ENCODE results near the gene EML5.
"Not testable (repeated sequence)": the region's sequence is repeated elsewhere in the genome, so short reads cannot be mapped to it uniquely, and the experiment has no call there.

The EML5 gene

DNA sequence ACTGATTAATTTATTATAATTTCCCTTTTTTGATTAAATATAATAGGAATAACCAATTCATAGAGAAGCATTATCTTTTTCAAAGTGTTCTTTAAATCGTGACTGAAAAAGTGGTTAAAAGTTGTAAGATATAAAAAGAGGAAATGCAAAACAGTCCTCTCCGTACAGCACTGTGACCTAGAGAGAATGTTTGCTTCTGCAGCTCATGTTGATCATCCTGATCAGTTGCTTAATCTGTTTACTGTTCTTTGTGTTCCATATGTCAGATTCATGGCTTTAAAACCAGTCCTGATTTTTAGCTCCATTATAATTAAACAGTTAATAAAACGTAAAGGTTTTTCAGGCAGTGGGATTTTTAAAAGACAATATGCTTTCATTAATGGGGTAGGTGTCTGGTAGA is 36.4 kb upstream of the EML5 start:
- Histone ChIP-seq H3K9me3 (ENCODE audit: control insufficient read depth in 2 of 2, low read length in 2 of 2) (no peaks in the 10 kb centered on the region), H3K4me3 (ENCODE audit: low read length in 2 of 2) (no peak overlapping the region), H3K36me3 (ENCODE audit: control insufficient read depth in 2 of 2, insufficient read depth in 2 of 2, low read length in 2 of 2) (no peaks in the 10 kb centered on the region), H3K9ac (ENCODE audit: low read depth in 1 of 2, low read length in 2 of 2) (no peak overlapping the region), H3K27ac (ENCODE audit: low read depth in 2 of 2, low read length in 2 of 2) (no peak overlapping the region), H3K27me3 (ENCODE audit: control insufficient read depth in 2 of 2, insufficient read depth in 2 of 2, low read length in 2 of 2) (no peaks in the 10 kb centered on the region), H3K4me1 (ENCODE audit: control insufficient read depth in 2 of 2, insufficient read depth in 2 of 2, low read length in 2 of 2) (peaks cover 3 to 6% of the 10 kb centered on the region in 2 donors)

DNA sequence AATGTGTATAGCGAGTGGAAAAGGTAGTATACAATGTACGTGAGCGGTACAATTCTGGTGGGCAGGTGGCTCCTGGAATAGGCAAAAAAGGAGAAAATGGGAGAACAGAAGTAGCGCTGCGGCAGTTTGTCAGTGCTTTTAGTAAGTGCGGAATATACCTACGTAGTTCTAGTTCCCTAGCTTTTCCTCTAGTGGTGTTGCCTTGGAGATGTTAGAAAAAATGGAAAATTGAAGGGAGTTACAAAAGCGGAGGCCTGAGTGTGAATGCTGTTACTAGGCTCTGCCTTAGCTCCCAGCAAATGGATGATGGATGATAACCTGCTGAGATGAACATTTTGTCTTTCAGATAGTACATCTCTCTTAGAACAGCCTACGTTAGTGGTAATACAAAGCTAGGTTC is 32.8 kb upstream of the EML5 start:
- Histone ChIP-seq H3K27me3 (ENCODE audit: control insufficient read depth in 2 of 2, insufficient read depth in 2 of 2, low read length in 2 of 2) (no peaks in the 10 kb centered on the region), H3K4me1 (ENCODE audit: control insufficient read depth in 2 of 2, insufficient read depth in 2 of 2, low read length in 2 of 2) (peaks cover 5 to 8% of the 10 kb centered on the region in 2 donors), H3K27ac (ENCODE audit: low read depth in 2 of 2, low read length in 2 of 2) (no peak overlapping the region), H3K9ac (ENCODE audit: low read depth in 1 of 2, low read length in 2 of 2) (peak overlapping the region in 1 of 2 donors; percentile 72), H3K9me3 (ENCODE audit: control insufficient read depth in 2 of 2, low read length in 2 of 2) (no peaks in the 10 kb centered on the region), H3K4me3 (ENCODE audit: low read length in 2 of 2) (peak overlapping the region; percentile 87 to 92), H3K36me3 (ENCODE audit: control insufficient read depth in 2 of 2, insufficient read depth in 2 of 2, low read length in 2 of 2) (no peaks in the 10 kb centered on the region)

DNA sequence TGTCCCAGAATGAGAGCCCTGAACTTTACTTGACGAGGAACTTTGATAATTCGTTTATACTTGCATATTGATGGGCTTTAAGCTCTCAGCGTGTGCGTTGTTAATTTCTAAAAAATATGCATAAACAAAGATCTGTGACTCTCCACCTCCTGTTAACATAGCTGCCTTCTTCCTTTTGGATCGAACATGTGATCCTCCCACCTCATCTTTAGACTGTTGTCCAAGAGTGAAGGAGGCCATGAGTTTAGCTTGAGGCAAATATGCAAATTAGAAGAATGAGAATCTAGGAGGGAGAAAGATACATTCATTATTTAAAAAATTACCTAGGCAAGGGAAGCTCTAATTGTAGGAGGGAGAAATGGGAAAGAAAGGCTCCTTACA is 32.3 kb upstream of the EML5 start:
- Histone ChIP-seq H3K36me3 (ENCODE audit: control insufficient read depth in 2 of 2, insufficient read depth in 2 of 2, low read length in 2 of 2) (no peaks in the 10 kb centered on the region), H3K4me3 (ENCODE audit: low read length in 2 of 2) (peak overlapping the region; percentile 87 to 92), H3K27ac (ENCODE audit: low read depth in 2 of 2, low read length in 2 of 2) (peak overlapping the region in 1 of 2 donors; percentile 85), H3K9ac (ENCODE audit: low read depth in 1 of 2, low read length in 2 of 2) (peak overlapping the region; percentile 72 to 81), H3K9me3 (ENCODE audit: control insufficient read depth in 2 of 2, low read length in 2 of 2) (no peaks in the 10 kb centered on the region), H3K4me1 (ENCODE audit: control insufficient read depth in 2 of 2, insufficient read depth in 2 of 2, low read length in 2 of 2) (peaks cover 5 to 8% of the 10 kb centered on the region in 2 donors), H3K27me3 (ENCODE audit: control insufficient read depth in 2 of 2, insufficient read depth in 2 of 2, low read length in 2 of 2) (no peaks in the 10 kb centered on the region)

DNA sequence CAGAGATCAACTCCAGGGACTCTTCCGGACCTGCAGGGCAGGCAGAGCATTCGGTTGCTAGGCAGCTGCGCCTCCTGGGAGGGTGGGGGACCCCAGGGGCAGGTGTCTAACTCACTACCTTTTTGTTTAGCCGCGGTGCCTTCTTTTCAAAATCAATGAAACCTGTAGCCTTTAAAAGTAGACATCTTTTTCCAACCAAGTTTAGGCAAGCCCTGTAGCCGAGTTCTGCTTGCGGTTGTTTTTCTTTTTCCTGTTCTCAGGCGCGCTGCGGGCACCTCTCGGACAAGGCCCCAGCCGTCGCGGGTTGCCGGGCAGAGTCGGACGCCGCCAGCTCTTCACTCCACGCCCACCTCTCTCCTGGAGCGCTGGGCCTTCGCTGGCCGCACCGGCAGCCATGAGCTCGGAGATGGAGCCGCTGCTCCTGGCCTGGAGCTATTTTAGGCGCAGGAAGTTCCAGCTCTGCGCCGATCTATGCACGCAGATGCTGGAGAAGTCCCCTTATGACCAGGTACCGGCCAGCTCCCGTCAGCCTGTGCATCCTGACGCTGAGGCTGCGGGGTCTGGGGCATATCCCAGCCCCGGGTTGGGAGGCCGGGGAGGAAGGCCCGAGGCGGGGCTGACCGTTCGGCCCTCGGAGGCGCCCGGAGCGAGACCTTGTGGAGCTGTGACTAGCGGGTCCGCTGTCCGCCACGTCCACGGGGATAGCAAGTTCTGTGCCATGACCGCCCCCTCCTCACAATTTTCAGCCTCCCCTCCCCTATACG is 31.7 kb upstream of the EML5 start, which contains the start of gene TTC8:
TTC8 (plus strand) TSS at position 338 of the 764 bp plus-strand sequence; CDS start at position 395, 57 bp downstream.
- peak within 1 kb of the TSS; percentile 82 to 85 for H3K27ac ChIP-seq (ENCODE audit: low read depth in 2 of 2, low read length in 2 of 2)
- H3K4me1 ChIP-seq (ENCODE audit: control insufficient read depth in 2 of 2, insufficient read depth in 2 of 2, low read length in 2 of 2): peaks cover 5 to 8% of the 10 kb centered on the region in 2 donors
- peak within 1 kb of the TSS; percentile 72 to 81 for H3K9ac ChIP-seq (ENCODE audit: low read depth in 1 of 2, low read length in 2 of 2)
- no peaks in the 10 kb centered on the region for H3K36me3 ChIP-seq (ENCODE audit: control insufficient read depth in 2 of 2, insufficient read depth in 2 of 2, low read length in 2 of 2)
- no peaks in the 10 kb centered on the region for H3K9me3 ChIP-seq (ENCODE audit: control insufficient read depth in 2 of 2, low read length in 2 of 2)
- H3K27me3 ChIP-seq (ENCODE audit: control insufficient read depth in 2 of 2, insufficient read depth in 2 of 2, low read length in 2 of 2): no peaks in the 10 kb centered on the region
- H3K4me3 ChIP-seq (ENCODE audit: low read length in 2 of 2): peak within 1 kb of the TSS; percentile 87 to 92

DNA sequence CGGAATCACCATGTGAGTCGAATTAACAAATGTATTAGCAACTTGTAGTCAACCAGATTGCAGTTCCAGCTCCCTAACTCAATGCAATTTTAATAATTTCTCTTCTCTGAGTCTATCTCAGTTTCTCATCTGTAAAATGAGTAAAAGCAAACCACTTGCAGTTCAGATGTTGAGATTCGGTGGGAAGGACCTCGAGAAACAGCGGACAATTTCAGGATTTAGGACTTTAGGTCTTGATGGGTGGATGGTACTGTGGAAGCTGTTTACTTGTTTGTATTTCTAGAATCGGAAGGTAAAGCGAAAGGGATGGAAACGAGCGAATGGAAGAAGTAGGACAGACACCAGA is 31.2 kb upstream of the EML5 start:
- peak overlapping the region in 1 of 2 donors; percentile 82 for H3K27ac ChIP-seq (ENCODE audit: low read depth in 2 of 2, low read length in 2 of 2)

DNA sequence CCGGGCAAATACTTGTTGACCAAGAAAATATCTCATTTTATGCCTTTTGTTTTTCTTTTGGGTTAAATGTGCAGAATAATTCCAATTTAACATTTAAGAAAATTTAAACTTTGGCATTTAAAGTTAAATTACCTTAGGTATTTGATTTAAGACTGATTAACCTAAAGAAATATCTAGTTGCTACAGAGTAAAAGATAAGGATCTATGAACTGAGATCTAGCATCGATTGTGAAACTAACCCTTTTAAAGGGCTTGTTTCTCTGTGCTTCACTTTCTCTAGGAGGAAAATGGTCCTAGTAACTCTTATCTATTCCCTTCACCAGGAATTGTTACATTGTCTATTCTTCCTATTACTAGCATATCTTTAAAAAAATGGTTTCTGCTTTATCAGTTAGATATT is 29.1 kb upstream of the EML5 start:
- Histone ChIP-seq H3K27ac (ENCODE audit: low read depth in 2 of 2, low read length in 2 of 2) (no peak overlapping the region), H3K9me3 (ENCODE audit: control insufficient read depth in 2 of 2, low read length in 2 of 2) (no peaks in the 10 kb centered on the region), H3K27me3 (ENCODE audit: control insufficient read depth in 2 of 2, insufficient read depth in 2 of 2, low read length in 2 of 2) (no peaks in the 10 kb centered on the region), H3K4me1 (ENCODE audit: control insufficient read depth in 2 of 2, insufficient read depth in 2 of 2, low read length in 2 of 2) (peaks cover 5 to 8% of the 10 kb centered on the region in 2 donors), H3K36me3 (ENCODE audit: control insufficient read depth in 2 of 2, insufficient read depth in 2 of 2, low read length in 2 of 2) (no peaks in the 10 kb centered on the region), H3K4me3 (ENCODE audit: low read length in 2 of 2) (no peak overlapping the region), H3K9ac (ENCODE audit: low read depth in 1 of 2, low read length in 2 of 2) (no peak overlapping the region)

More for the DNA sequence above, 31.2 kb upstream of the EML5 start:
- Histone ChIP-seq H3K4me1 (ENCODE audit: control insufficient read depth in 2 of 2, insufficient read depth in 2 of 2, low read length in 2 of 2) (peaks cover 5 to 8% of the 10 kb centered on the region in 2 donors), H3K9me3 (ENCODE audit: control insufficient read depth in 2 of 2, low read length in 2 of 2) (no peaks in the 10 kb centered on the region), H3K27me3 (ENCODE audit: control insufficient read depth in 2 of 2, insufficient read depth in 2 of 2, low read length in 2 of 2) (no peaks in the 10 kb centered on the region), H3K4me3 (ENCODE audit: low read length in 2 of 2) (peak overlapping the region; percentile 87 to 92), H3K36me3 (ENCODE audit: control insufficient read depth in 2 of 2, insufficient read depth in 2 of 2, low read length in 2 of 2) (no peaks in the 10 kb centered on the region), H3K9ac (ENCODE audit: low read depth in 1 of 2, low read length in 2 of 2) (peak overlapping the region; percentile 72 to 81)

DNA sequence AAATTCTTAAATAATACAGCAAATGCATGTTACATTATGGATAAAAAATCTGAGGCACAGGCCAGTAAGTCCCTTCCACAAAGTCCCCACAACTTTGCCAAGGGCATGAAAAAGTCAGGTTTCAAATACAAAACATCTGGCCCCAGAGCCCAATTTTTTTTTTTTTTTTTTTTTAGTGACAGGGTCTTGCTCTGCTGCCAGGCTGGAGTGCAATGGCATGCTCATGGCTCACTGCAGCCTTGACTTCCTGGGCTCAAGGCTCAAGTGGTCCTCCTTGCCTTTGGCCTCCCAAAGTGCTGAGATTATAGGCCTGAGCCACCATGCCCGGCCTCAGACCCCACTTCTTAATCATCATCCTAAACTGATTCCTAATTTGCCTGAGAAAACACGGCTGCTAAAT is 28.6 kb upstream of the EML5 start:
- Histone ChIP-seq H3K9me3 (ENCODE audit: control insufficient read depth in 2 of 2, low read length in 2 of 2) (no peaks in the 10 kb centered on the region), H3K4me3 (ENCODE audit: low read length in 2 of 2) (no peak overlapping the region), H3K4me1 (ENCODE audit: control insufficient read depth in 2 of 2, insufficient read depth in 2 of 2, low read length in 2 of 2) (peaks cover 5 to 8% of the 10 kb centered on the region in 2 donors), H3K27me3 (ENCODE audit: control insufficient read depth in 2 of 2, insufficient read depth in 2 of 2, low read length in 2 of 2) (no peaks in the 10 kb centered on the region), H3K36me3 (ENCODE audit: control insufficient read depth in 2 of 2, insufficient read depth in 2 of 2, low read length in 2 of 2) (no peaks in the 10 kb centered on the region), H3K27ac (ENCODE audit: low read depth in 2 of 2, low read length in 2 of 2) (no peak overlapping the region), H3K9ac (ENCODE audit: low read depth in 1 of 2, low read length in 2 of 2) (no peak overlapping the region)

DNA sequence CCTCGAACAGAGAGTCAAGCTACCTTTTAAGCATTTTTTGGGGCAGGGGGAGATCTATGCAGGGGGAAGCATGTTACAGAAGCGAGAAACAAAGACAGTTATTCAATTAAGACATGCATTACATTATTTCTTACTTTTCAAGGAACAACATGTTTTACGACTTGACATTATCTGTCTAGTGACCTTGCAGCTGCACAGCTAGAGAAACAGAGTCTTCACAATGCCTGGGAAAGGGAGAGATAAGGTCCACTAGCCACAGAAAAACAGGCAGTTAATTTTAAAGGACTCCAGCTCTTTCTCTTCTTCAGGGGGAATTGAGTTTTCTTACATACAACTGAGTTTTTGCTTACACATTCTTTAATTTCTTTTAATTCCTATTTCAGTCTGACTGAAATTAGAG is 26.9 kb upstream of the EML5 start:
- H3K36me3 ChIP-seq (ENCODE audit: control insufficient read depth in 2 of 2, insufficient read depth in 2 of 2, low read length in 2 of 2); H3K27me3 ChIP-seq (ENCODE audit: control insufficient read depth in 2 of 2, insufficient read depth in 2 of 2, low read length in 2 of 2); H3K4me1 ChIP-seq (ENCODE audit: control insufficient read depth in 2 of 2, insufficient read depth in 2 of 2, low read length in 2 of 2); H3K4me3 ChIP-seq (ENCODE audit: low read length in 2 of 2); H3K9me3 ChIP-seq (ENCODE audit: control insufficient read depth in 2 of 2, low read length in 2 of 2); H3K27ac ChIP-seq (ENCODE audit: low read depth in 2 of 2, low read length in 2 of 2); H3K9ac ChIP-seq (ENCODE audit: low read depth in 1 of 2, low read length in 2 of 2): not testable (repeated sequence)

DNA sequence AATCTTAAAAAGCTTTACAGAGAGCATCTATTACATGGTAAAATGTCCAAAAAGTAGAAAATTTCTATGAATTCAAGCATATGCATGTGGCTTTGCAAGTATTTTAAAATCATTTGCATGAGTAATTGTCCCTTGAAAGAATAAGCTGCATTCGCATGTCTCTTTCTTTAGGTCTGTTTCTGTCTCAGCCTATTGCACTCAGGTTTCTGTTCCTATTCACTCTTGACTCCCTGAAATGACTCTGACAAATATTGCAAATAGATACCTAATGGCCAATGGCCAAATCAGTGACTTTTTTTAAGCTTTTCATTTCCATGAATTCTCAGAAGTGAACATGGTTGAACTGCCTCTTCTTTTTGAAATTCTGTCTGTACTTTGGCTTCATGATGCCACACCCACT is 25.3 kb upstream of the EML5 start:
- no peaks in the 10 kb centered on the region for H3K36me3 ChIP-seq (ENCODE audit: control insufficient read depth in 2 of 2, insufficient read depth in 2 of 2, low read length in 2 of 2)
- H3K27me3 ChIP-seq (ENCODE audit: control insufficient read depth in 2 of 2, insufficient read depth in 2 of 2, low read length in 2 of 2): no peaks in the 10 kb centered on the region
- H3K4me1 ChIP-seq (ENCODE audit: control insufficient read depth in 2 of 2, insufficient read depth in 2 of 2, low read length in 2 of 2): no peaks in the 10 kb centered on the region
- no peak overlapping the region for H3K27ac ChIP-seq (ENCODE audit: low read depth in 2 of 2, low read length in 2 of 2)
- H3K4me3 ChIP-seq (ENCODE audit: low read length in 2 of 2): no peak overlapping the region
- H3K9me3 ChIP-seq (ENCODE audit: control insufficient read depth in 2 of 2, low read length in 2 of 2): no peaks in the 10 kb centered on the region
- no peak overlapping the region for H3K9ac ChIP-seq (ENCODE audit: low read depth in 1 of 2, low read length in 2 of 2)

DNA sequence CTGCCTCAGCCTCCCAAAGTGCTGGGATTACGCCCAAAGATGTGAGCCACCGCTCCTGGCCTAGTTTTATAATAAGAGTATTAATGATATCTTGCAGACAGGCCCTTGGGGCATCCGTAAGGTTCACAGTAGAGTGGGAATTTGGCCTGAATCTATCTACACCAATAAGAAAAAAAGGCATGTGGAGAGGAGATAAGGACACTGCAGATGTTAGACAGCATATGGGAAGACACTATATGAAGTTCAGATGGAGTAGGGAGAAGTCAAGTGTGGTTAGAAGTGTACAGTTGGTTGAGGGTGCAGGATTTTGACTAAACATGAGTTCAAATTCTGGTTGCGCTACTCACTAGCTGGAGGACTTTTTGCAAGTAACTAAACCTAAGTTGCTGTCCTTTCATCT is 23.2 kb upstream of the EML5 start:
- no peak overlapping the region for H3K4me3 ChIP-seq (ENCODE audit: low read length in 2 of 2)
- no peaks in the 10 kb centered on the region for H3K9me3 ChIP-seq (ENCODE audit: control insufficient read depth in 2 of 2, low read length in 2 of 2)
- no peaks in the 10 kb centered on the region for H3K4me1 ChIP-seq (ENCODE audit: control insufficient read depth in 2 of 2, insufficient read depth in 2 of 2, low read length in 2 of 2)
- H3K27ac ChIP-seq (ENCODE audit: low read depth in 2 of 2, low read length in 2 of 2): no peak overlapping the region
- no peaks in the 10 kb centered on the region for H3K36me3 ChIP-seq (ENCODE audit: control insufficient read depth in 2 of 2, insufficient read depth in 2 of 2, low read length in 2 of 2)
- no peaks in the 10 kb centered on the region for H3K27me3 ChIP-seq (ENCODE audit: control insufficient read depth in 2 of 2, insufficient read depth in 2 of 2, low read length in 2 of 2)
- H3K9ac ChIP-seq (ENCODE audit: low read depth in 1 of 2, low read length in 2 of 2): no peak overlapping the region

Measured in mucosa of rectum (tissue), 2 donors.